GM18502 (cell line): ENCODE results near the gene FAM168A.
"Not testable (repeated sequence)": the region's sequence is repeated elsewhere in the genome, so short reads cannot be mapped to it uniquely, and the experiment has no call there.

ENCODE experiments used
- ATAC-seq: cut with Tn5 transposase; IDR thresholded peaks from one replicate; pipeline ENCODE4 v1.9.1; 2021; ENCODE audit warnings: mild to moderate bottlenecking; ENCODE audit not compliant: unreplicated experiment, poor library complexity

The FAM168A gene

DNA sequence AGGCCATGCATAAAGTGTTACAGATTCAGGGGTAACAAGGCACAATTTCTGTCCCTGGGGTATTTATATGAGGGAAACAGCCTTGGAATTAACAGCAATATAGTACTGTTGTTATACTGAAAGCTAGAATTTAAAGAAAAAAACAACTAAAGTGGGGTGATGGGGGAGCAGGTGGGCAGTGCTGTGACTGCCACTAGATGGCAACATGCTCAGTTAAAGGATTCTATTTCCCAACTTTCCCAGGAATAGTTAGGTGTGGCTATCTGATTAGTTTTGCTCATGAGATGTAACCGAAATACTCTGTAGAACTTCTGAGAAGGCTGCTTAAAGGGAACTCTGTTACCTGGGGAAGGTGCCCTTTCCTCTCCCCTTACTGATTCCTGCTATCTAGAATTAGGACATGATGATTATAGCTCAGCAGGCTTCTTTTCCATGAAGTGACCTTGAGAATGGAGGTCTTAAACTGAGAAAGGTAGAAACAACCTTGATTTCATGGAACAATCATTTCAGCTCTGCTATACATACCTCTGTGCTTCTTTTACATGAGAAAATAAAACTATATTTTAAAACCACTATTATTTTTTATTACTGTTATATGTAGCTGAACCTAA lies 119.1 kb downstream of the FAM168A start:
- no peak for ATAC-seq

DNA sequence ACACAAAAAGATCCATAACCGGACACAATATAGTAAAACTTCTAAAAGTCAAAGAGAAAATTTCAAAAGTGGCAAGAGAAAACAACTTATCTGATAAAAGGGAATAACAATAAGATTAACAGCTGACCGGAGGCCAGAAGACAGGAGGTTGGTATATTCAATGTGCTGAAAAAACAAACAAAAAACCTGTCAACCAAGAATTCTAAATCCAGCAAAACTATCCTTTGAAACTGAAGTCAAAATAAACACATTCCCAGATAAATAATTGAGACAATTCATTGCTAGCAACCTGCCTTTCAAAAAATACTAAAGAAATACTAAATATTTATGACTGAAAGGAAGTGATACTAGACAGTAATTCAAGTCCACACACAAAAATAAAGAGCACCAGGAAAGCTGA lies 120.4 kb downstream of the FAM168A start:
- no peak for ATAC-seq

DNA sequence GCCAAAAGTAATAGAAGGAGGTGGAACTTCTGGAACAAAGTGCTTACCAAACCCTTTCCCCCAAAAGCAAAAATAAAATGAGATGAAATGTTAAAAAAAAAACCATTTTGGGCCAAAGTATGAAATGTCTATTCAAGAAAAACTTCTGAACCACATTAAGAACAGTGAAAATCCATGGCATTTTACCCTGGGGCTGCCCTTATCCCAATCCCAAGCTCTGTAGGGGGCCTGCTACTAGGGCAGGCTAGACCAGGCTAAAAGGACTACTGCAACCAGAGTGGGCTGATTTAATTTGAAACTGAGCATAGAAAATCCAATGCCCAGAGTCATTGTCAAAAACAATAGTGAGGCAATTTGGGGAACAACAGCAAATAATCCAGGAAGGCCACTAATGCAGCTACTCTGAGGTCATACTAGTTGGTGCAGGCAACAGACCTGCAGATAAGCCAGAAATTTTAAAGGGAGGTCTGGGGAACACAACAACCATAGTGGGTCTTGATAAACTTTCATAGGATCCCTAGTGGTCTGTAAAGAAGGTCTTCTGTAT lies 122.3 kb downstream of the FAM168A start:
- no peak for ATAC-seq

DNA sequence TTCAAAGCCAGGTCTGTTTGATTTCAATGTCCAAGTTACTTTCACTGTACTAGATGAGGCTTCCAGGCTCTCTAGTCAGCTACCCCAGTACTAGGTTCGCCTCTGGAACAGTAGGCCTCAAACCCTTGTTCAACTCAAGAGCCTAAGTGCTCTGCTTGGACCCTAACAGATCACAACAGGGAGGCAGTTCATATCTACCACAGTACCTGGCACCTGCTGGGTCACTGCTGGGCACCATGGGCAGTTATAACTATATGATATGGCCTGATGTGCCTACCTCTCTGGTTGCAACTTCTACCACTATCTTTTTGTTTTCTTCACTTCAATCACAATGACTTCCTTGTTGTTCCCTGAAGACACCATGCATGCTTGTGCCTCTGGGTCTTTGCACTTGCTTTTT lies 124.7 kb downstream of the FAM168A start:
- no peak for ATAC-seq

DNA sequence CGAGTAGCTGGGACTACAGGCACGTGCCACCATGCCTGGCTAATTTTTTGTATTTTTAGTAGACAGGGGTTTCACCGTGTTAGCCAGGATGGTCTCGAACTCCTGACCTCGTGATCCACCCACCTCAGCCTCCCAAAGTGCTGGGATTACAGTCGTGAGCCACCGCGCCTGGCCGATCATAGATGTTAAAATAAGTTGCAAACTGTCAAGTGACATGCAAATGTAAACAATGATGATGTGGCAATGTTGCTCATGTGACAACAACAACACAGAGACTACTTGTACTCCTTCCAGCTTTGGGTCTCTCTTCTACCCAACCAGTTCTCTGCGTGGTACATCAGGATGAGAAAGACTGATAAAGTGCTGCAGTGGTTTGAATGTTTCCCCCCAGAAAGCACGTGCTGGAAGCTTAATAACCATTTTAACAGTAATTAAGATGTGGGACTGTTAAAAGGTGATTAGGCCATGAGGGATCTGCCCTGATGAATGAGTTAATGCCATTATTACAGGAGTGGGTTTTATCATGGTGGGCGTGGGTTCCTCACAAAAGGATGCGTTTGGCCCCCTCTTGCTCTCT lies 127.8 kb downstream of the FAM168A start:
- not testable (repeated sequence) for ATAC-seq

DNA sequence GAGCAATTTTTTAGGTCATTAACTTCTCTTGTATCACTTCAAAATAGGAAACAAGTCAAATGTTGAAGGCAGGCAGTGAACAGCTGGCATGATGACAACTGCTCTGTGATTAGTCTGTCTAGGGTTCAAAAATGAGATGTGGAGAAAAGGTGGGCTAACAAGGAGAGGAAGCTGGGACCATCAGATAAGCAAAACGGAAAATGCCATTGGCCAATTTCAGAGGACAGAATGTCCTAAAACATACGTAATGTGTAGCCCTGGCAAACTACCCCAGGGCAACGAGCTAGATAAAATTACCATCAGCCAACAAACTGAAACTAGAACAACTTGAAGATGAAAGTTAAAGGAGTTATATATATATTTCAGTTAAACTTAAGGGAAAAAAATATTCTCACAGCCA lies 128.5 kb downstream of the FAM168A start:
- no peak for ATAC-seq

DNA sequence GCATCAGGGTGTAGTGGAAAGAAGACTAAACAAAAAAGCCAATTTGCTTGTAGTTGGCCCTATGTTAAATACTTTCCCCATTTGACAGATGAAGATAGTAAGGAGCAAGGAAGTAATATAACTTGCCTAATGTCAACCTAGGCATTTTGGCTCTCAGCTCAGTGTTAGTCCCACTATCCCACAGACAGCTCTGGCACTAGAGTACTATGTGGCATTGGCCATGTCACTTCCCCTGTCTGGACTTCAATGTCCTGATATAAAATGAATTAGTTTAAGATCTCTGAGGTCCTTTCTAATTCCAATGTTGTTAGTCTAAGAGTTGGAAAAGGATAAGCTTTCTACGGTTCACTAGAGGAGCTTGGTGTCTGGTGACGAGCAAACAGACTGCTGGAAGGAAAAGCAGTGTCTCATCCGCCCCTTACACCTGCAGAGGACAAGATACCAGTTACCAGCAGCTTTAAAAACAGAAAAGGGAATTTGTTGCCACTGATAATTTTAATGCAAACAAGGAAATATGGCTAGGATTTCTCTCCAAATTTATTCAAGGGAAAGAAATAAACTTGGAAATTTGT lies 129.2 kb downstream of the FAM168A start:
- no peak for ATAC-seq

DNA sequence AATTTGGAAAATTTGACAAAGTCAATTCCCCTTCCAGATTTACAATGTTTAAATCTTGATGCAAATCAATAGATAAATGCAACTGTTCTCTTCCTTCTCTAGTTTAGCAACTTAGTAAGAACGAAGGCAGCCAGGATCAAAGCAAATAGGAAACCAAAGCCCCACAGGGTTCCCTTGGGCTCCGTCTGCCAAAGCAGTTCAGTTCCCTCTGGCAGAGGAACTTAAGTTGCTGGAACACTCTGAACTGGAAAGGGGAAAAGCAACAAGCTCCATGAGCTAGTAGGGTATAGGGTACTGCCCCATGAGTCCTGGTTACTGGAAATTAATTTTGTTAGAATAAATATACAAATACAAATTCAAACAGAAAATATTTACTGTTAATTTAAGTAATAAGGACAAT lies 130.4 kb downstream of the FAM168A start:
- no peak for ATAC-seq

DNA sequence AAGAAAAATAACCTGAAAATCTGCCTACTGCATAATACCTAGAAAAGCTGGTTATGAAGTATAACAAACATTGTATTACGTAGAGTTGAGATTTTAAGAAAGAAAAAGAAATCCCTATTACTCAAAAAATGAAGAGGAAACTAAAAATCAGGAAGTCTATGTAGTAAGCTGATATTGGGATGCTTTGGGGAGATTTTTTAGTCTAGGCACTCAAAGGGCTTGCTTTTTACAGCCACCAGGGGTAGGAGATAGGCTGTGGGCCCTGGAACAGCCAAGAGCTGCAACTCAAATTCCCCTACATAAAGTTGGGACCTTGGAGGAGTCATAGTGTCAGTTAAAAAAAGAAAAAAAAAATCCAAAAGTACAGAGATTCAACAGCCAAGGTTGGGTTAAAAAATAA lies 131.3 kb downstream of the FAM168A start:
- ATAC-seq = no peak

DNA sequence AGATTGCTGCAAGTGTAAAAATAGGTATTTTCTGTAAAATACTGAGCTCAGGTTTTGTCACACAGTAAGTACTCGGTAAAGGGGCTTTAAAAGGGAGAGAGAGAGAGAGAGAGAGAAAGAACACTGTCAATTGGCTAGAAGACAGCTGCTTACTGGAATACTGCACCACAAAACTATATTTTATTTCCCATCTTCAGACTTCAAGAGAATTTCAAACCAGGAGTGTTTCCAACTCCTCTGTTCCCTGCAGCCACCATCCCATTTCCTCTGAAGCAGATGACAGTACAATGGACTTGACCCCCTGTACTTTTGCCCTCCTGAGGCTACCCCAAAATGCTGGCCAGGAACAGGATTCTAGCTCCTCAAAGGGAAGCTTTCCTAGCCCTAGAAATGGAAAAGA lies 132.0 kb downstream of the FAM168A start:
- ATAC-seq = no peak

DNA sequence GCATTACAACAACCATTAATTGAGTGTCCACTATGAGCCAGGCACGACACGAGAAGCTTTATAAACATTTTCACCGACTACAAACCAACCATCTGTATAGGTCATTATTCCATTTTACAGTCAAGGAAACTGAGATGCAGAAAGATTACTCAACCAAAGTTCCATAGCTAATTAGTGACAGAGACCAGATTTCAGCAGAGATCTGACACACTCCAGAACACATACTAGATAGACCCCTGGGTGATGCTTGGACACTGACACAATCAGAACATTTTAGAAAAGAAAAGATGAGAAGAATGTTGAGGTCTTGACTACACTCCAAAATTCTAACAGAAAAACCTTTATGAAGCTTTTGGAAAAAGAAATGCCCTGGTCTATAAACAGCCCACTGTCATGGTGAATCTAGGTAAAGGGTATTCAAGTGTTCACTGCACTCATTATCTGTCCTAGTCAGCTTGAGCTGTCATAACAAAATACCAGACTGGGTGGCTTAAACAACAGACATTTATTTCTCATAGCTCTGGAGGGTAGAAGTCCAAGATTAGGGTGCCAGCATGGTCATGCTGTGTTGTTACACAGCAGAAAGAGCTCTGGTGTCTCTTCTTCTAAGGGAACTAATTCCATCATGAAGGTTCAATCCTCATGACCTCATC lies 132.8 kb downstream of the FAM168A start:
- ATAC-seq = no peak

DNA sequence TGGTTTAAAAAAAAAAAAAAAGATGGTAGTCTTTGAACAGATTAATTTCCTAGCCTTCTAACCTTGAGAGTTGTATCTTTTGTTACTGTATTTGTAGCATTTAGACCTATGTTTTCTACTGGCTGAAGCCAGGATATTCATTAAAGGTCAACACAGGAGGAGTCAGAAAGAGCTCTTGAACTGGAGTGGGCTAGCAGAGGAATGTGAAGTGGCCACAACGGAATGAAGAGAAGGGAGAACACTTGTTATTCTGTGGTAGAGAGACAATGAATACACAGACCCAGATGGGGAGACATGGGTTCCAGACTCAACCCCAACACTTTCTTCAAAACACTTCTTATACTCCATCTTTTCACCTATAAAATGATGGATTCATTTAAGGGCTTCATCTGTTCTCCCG lies 133.6 kb downstream of the FAM168A start:
- ATAC-seq = no peak

DNA sequence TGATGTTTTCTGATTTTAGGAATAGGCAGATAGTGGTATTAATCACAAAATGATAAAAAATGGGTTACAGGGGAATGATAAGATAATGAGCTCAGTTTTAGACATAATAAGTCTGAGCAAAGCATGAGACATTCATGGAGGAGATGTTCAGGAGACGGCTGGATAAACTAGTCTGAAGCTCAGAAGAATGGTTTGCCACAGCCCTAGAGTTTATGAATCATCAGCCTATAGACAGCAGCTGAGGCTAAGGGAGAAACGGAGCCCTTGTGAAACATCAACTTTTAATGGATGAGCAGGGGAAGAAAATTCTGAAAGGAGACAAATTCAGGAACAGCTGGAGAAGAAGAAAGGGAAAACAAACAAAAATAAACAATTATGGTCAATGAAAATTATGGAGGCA lies 134.6 kb downstream of the FAM168A start:
- ATAC-seq = no peak

DNA sequence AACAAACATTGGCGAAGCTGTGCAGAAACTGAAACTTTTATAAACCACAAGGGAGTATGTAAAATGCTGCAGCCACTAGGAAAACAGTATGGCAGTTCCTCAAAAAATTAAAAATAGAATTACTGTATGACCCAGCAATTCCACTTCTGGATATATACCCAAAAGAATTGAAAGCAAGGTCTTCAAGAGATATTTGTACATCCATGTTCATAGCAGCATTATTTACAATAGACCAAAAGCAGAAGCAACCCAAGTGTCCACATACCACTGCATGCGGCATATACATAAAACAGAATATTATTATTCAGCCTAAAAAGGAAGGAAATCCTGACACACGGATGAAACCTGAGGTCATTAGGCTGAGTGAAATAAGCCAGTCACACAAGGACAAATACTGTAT lies 135.9 kb downstream of the FAM168A start:
- no peak for ATAC-seq

DNA sequence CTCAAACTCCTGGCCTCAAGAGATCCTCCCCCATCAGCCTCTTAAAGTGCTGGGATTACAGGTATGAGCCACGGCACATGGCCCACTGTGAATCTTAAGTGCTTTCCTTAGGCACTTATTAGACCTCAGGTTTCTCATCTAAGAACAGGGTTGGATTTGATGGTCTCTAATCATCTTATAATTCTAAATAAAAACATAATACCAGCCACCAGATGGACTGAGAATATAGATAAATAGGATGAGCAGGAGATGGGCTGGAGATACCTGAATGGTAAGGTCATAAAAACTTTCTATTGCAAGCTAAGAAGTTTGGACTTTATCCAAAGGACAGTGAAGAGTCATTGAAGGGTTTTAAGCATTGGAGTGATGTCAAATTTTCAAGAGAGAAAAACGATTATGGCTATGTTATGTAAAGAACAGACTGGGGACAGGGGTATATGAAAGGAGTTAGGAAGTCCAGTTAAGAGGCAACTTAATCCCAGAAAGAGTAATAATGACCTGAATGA lies 136.5 kb downstream of the FAM168A start:
- no peak for ATAC-seq

DNA sequence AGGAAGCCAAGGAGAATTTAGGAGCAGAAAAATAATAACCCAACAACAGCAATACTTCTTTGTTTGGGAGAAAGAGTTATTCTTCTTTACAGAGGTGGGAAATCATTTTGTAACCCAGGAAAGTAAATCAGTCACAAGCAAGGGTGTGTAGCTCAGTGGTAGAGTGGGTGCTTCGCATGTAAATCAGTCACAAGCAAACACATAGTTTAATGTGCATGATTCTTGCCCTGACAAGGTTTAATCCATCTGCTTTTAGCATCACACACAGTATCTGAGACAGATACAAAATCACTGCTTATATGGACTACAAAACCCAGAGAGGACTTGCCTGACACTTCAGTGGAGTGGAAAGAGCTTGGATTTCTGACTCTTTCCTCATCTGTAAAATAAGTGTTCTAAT lies 139.7 kb downstream of the FAM168A start:
- ATAC-seq = no peak

DNA sequence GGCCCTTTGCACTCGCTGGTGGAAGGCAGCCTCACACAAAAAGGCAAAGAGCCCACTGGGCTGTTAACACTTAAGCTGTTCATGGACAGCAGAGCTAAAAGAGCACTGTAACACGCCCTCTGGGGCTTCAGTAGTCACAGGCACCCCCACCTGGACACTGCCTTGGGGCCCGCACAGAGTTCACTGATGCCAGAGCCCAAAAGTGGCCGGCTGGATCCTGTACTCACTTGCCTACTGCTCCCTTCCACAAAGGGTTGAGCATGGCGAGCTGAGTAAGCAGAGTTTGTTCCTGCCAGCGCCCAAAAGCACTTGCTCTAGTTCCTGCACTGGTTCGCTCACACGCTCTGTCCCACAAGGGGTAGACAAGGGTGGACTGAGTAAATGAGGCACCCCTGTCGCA lies 142.9 kb downstream of the FAM168A start:
- no peak for ATAC-seq

DNA sequence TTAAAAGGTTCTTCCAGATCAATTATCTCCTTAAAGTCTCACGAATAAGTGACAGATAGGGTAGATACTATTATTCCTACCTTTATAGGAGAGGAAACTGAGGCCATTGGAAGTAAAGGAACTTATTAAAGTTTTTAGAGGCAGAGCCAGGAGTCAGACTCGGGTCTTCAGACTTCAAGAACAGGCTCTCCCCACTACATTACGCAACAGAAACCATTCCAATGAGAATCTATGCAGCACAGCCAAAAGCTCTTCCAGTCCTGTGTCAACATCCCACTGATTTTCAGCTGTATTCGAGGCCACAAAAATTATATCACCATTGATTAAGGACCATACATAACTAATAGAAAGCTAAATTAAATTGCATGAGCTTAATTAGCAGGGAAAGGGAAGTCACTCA lies 144.3 kb downstream of the FAM168A start:
- no peak for ATAC-seq

DNA sequence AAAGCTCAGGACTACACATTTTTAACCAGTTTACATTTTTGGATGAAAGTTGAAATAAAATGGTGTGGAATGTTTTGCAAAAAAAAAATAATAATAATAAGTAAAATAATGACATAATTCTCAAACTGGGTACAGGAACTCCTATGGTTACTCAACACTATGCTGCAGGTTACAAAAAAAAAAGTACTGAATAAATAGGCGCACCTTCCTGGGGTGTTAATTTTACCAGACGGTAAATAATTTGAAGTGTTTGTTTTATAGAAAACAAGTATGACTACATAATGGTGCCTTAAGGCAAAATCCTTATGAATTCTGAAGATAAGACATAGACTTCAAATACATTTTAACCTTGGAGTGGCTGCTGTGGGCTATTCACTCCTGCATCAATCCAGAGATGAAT lies 145.2 kb downstream of the FAM168A start:
- ATAC-seq = no peak

DNA sequence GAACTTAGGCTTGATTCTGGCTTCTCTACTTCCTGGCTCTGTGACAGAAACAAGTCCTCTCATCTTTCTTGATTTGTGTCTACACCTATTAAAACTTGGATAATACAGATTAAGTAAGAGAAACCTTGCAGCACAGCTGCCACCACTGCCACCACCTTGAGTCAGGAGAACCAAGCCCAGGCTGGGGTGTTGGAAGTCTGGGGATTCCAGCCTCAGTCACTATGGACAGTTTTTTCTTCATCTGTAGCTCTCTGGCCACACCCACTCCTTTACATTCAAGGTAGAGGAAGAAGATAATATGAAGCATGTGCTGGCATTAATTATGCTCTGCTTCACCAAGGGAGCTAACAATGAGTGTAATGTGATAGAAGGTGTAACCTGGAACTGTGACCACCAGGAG lies 146.0 kb downstream of the FAM168A start:
- ATAC-seq = no peak

DNA sequence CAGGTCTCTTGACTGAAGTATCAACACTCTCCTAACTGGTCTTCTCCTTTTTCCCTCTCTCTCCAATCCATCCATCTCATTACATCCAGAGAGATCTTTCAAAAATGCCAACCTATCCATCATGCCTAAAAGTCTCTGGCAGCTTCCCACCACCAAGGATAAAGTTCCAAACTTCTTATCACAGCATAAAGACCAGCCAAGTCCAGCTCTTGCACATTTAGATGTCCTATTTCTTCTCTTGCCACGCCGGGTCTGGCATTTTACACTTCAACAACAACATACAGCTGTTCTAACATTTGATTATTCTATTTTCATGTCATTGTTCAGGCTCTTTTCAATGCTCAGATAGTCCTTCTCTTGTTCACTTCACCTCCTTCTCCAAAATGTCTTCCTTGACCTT lies 151.1 kb downstream of the FAM168A start:
- ATAC-seq = no peak
